Activated T-cell treated with anti-CD3 and anti-CD28 coated beads, Interleukin-2, amount 50 U/mL, for 1 hour (primary cell): ENCODE results near the gene VSIG8.
"Not testable (repeated sequence)": the region's sequence is repeated elsewhere in the genome, so short reads cannot be mapped to it uniquely, and the experiment has no call there.

Experiments used
- DNase-seq: peaks from one replicate; pipeline ENCODE4 v3.0.0-alpha.2; 2020

The VSIG8 gene

DNA sequence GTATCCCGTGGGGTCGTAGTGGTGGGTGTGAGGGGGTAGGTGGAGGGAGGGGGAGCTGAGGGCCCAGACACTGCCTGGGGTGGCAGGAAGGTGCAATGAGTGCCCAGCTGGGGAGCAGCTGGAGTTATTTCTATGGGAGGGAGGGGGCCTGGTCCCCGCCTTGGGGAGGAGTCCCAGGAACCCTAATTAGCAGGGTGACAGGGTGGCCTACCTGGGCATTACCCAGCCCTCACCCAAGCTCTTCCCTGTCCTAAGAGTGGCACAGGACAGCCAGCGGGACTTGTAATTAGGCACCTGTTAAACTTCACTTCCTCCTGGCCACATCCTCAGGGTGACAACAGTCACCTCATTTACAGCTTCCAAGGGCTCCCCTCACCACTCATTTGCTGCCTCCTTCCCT lies at the start of gene VSIG8:
Gene VSIG8, minus strand, starts transcription at position 101 of the 400 bp plus-strand sequence. CDS start 136 bp downstream, outside the sequence.
- DNase-seq, result no peak

DNA sequence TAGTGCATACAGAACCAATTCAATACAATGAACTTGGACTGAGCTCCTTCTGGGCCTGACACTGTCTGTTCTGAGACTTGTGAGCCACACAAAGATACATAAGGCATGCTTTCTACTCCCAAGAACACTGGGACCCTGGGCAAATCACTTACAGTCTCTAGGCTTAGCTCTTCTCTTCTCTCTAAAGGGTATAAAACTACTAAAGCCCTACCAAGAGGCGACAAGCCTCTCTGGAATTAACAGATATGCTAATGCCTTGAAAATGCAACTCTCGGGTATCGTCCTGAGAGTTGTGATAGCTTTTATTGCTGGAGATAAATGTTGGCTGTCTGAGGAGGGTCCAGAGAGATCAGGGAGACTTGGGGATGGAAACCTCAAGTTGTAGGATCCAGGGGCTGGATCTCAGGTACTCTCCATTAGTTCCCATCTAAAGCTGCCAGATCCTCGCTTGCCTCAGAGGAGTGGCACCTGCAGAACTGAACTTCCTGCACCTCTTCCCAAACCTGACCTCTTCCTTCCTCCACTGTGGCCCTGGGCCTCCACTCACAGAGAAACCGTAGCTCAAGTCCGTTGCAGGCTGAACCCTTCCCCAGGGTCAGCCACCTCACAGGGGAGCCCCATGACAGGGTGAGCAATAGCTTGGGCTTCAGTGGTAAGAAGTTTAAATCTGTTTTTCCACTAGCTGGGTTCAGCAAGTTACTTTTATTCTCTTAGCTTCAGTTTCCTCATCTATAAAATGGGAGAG lies 49.0 kb upstream of the VSIG8 start:
- DNase-seq, result no peak

GRCh38 chr1:159908031-159908940 lies 45.8 kb upstream of the VSIG8 start:
- DNase-seq, result no peak

GRCh38 chr1:159906960-159907359 lies 44.5 kb upstream of the VSIG8 start:
- DNase-seq, result no peak

DNA sequence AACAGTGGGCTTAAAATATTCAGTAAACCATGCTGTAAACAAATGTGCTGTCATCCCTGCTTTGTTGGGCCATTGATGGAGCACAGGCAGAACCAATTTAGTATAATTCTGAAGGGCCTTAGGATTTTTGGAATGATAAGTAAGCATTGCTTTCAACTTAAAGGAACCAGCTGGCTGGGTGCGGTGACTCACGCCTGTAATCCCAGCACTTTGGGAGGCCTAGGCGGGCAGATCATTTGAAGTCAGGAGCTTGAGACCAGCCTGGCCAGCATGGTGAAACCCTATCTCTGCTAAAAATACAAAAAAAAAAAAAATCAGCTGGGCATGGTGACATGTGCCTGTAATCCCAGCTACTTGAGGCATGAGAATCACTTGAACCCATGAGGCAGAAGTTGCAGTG lies 41.6 kb upstream of the VSIG8 start:
- not testable (repeated sequence) for DNase-seq

DNA sequence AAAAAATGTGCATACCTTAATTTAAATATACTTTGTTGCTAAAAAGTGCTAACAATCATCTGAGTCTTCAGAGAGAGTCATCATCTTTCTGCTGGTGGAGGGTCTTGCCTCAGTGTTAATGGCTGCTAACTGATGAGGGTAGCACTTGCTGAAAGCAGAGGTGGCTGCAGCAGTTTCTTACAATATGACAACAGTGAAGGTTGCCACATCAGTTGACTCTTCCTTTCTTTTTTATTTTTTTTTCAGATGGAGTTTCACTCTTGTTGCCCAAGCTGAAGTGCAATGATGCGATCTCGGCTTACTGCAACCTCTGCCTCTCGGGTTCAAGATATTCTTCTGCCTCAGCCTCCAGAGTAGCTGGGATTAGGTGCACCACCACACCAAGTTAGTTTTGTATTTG lies 40.1 kb upstream of the VSIG8 start:
- no peak for DNase-seq

- no peak for DNase-seq
These were observed 38.4 kb upstream of the VSIG8 start for GRCh38 chr1:159900755-159901360.

GRCh38 chr1:159900086-159900680 lies 37.7 kb upstream of the VSIG8 start, which contains the start of gene CFAP45:
Gene CFAP45 (minus strand): TSS chr1:159900165. CDS start chr1:159900098, 67 bp downstream.
- no peak for DNase-seq

DNA sequence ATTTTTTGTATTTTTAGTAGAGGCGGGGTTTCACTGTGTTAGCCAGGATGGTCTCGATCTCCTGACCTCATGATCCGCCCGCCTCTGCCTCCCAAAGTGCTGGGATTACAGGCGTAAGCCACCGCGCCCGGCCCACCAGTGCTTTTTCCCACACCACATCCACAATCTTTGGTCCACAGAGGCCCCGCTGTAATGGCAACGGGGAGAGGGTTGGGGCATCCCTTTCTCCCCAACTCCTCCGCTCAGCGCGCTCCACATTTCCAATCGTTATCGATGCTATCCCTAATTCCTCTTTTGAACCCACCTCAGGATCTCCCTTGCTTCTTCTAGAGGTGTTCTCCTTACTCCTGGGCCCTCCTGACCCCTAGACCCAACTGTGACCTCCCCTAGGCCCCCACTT lies 37.2 kb upstream of the VSIG8 start:
- not testable (repeated sequence) for DNase-seq

GRCh38 chr1:159898527-159898926 lies 36.1 kb upstream of the VSIG8 start:
- DNase-seq, result no peak

DNA sequence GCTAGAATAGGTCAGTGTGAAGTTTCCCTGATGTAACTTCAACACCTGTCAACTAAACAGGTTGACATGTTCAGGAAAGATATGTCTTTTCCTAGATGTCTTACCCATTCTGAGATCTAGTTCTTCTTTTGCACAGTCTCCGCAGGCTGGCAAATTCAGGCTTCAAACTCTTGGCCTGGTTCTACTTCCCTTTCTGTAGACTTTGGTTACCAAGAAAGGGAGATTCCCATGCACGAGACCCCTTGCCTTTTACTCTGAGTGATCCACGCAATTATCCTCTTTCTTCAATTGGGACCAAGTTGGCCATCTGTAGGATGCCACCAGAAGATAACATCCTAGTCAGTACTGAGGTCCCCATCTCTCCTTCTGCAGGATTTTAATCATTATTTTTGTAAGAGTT lies 35.5 kb upstream of the VSIG8 start:
- no peak for DNase-seq

GRCh38 chr1:159896546-159896930 lies 34.1 kb upstream of the VSIG8 start:
- no peak for DNase-seq

- no peak for DNase-seq
These were observed 33.5 kb upstream of the VSIG8 start for GRCh38 chr1:159895836-159896545.

GRCh38 chr1:159895286-159895685 lies 32.8 kb upstream of the VSIG8 start:
- no peak for DNase-seq

DNA sequence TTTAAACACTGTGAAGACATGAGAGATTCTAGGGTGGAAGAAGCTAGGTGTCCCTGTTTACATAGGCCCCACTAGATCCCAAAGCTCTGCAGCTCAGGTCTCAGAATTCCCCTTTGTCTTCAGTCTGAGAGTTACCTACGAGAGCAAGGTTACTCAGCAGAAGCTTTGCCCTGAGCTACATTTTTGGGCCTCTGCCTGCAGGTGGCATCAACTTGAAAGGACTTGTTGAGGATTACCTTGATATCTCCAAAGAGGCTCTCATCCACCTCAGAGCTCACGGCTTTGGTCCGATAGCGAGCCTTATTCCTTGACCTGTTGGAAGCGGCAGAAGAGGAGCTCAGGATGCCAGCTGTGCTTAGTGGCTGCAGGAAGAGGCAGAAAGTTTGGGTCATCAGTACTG lies 30.5 kb upstream of the VSIG8 start:
- no peak for DNase-seq

DNA sequence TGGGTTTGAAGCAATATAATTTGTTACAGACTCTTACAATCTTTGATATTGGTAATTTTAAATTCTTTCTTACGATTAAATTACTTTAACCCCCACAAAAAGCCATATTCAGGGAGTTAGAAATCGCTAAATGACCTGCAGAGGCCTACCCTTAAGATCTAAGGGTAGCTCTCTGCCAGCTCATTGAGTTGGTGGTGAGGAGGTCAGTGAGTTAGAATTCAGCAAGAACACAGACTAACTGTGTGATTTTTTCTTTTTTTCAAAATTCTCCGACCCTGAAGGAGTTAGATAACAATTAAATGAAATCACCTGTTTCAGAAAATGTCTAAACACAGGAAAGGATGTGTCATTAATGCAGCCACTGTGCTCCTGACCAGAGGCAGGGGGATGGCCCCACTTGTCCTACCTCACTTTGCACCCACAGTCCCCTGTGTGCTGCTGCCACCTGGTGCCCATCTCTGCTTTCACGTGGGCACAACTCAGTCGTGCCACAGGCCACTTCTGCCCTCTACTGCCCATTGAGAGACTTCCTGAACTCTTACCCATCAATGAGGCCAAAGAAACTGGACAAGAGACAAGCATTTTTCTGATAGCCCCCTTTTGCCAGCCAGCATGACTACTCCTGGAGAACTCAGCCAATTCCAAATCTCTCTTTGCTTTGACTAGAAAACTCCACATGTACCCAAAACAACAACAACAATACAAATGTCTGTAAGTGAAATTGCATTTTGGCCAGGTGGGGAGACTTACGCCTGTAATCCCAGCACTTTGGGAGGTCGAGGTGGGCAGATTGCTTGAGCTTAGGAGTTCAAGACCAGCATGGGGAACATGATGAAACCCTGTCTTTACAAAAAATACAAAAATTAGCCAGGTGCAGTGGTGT lies 29.1 kb upstream of the VSIG8 start:
- DNase-seq, result peak; percentile 77

- DNase-seq, result no peak
These were observed 27.9 kb upstream of the VSIG8 start for GRCh38 chr1:159890390-159890789.

DNA sequence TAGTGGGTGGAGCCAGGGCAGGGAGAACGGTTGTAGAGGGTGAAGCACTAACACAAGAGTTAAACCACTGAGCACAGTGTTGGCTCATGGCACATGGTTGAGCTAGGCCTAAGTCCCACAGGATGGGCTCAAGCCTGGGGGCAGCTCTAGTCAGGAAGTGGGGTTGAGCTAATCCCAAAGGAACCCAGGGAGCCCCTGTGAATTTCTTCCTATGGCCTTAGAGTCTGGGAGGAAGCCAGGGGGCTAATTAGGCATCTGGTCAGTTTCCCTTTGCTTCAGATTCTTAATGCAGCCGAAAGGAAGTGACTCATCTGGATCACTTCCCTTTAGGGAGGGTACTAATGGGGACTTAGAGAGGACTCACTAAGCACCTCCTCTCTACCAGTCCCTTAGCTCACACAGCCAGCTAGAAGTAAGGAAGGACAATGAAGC lies 27.4 kb upstream of the VSIG8 start:
- DNase-seq, result no peak

- no peak for DNase-seq
These were observed 26.7 kb upstream of the VSIG8 start for GRCh38 chr1:159889202-159889601.

DNA sequence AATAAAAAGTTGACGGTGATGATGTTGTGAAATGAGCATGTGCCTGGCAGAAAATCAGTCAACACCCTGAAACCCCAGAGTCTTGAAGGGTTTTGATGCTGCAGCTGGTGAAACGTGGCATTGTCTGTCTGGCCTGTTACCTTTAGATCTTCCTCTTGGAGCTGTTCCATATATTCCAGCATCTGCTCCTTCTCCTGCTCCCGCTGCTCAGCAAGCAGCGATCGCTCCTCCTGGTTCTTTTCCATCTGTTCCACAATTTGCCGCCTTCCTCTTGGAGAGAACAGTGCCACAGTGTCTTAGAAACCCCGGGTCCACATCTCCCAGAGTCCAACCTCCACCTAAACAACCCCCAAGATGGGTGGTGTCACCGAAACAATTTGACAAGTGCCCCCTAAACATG lies 21.8 kb upstream of the VSIG8 start:
- no peak for DNase-seq

DNA sequence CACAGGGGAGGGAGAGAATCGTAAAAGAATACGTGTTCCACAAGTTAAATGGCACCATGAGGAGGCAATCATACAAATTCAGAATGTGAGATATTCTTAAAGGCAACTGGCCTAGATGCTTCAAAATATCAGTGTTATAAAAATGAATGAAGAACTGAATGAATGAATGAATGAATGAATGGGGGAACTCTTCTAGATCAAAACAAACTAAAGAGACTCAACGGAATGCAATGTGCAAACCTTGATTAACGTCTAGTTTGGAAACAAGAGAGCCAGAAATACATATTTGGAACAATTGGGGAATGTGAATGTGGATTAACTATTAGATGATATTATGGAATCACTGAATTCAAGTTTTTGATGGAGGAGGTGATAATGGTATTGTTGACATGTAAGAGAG lies 20.7 kb upstream of the VSIG8 start:
- DNase-seq, result no peak

- DNase-seq, result no peak
These were observed 20.0 kb upstream of the VSIG8 start for GRCh38 chr1:159882527-159882862.
